Measurements from ENCODE around the gene FKBP11.

FKBP11 gene

GRCh38 chr12:48957141-48958048 lies 32.1 kb upstream of the FKBP11 start, which contains the start of gene ARF3:
ARF3 (minus strand) TSS chr12:48957487; CDS start chr12:48941095, 16,392 bp downstream.
- Histone ChIP-seq H3K27ac (peak within 1 kb of the TSS; percentile 72), H3K4me3 (ENCODE audit: low read depth, low read length) (peak within 1 kb of the TSS; percentile 85), H3K9me3 (ENCODE audit: severe bottlenecking) (no peaks in the 10 kb centered on the region), H3K36me3 (peaks cover 18% of the 10 kb centered on the region), H3K27me3 (ENCODE audit: insufficient read depth, low read depth, severe bottlenecking) (no peaks in the 10 kb centered on the region)
- peak; percentile 96 for DNase-seq
- no peak for TF ChIP-seq CTCF (IDR thresholded peaks at IDR 0.05; ENCODE audit: low read depth, low read length)

DNA sequence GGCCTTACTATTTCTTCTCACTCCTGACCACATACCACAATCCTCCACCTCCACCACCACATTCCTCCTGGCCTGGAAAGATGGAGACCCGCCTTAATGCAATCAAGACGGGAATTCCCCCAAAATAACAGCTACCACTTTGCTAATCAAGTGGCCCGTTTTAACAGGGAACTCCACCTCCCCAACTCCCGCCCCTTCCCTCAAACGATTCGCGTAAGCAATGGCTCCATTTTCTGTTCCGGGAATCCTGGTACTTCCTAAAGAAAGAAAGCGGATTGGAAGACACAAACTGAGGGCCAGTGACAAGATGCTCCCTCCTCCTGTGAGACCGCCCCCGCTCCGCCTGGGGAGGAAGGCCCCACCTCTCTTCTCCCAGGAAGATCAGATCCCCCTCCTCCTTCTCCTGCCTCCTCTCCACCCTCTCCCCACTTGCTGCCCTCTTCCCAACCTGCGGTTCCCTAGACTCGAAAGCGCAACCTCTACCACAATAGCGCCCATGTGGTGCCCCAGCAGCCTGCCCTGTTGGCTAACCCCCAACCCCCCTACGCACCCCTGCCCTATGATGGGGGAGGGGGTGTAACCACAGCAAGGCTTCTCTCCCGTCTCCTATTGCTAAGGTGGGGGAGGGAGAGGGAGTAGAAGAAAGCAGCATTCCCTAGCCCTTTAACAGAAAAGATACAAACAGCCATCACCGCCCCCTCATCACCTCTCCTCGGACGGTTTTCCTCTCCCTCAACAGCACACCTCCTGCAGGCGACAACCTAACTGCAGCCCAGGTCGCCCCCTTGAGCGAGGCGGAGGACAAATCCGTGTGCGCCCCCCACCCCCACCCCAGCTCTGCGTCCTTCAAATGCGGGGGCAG lies 31.2 kb upstream of the FKBP11 start:
- DNase-seq = peak; percentile 93
- peak overlapping the region; percentile 85 for H3K4me3 ChIP-seq (ENCODE audit: low read depth, low read length)
- no peaks in the 10 kb centered on the region for H3K9me3 ChIP-seq (ENCODE audit: severe bottlenecking)
- H3K27me3 ChIP-seq (ENCODE audit: insufficient read depth, low read depth, severe bottlenecking) = no peaks in the 10 kb centered on the region
- no peak for TF ChIP-seq CTCF (IDR thresholded peaks at IDR 0.05; ENCODE audit: low read depth, low read length)
- peaks cover 19% of the 10 kb centered on the region for H3K36me3 ChIP-seq
- peak overlapping the region; percentile 72 for H3K27ac ChIP-seq

DNA sequence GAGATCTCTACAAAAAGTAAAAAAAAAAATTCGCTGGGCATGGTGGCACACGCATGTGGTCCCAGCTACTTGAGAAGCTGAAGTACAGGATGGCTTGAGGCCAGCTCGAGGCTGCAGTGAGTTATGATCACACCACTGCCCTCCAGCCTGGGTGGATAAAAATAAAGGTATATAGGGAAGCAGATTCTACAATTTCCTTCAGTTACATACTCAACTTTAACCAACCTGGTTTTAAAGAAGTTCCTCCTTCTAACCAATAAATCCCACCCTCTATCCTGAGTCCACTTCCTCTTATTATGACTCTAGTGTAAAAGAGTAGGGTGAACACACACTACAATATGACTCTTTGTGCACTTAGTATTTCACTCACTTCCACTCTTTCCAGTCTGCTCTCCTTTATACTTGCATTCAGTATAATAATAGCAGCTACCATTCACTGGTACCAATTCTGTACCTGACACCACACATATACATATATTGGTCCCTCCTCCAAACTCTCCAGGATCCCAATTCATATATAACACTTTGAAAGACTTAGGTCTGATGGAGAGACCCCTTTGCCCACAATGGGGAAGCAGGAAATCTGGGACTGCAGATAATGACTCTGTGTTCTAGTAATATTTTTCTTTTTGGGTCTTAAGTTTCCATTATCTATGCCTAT lies 29.7 kb upstream of the FKBP11 start:
- Histone ChIP-seq H3K27ac (no peak overlapping the region), H3K36me3 (peaks cover 24% of the 10 kb centered on the region), H3K27me3 (ENCODE audit: insufficient read depth, low read depth, severe bottlenecking) (no peaks in the 10 kb centered on the region), H3K4me3 (ENCODE audit: low read depth, low read length) (no peak overlapping the region), H3K9me3 (ENCODE audit: severe bottlenecking) (no peaks in the 10 kb centered on the region)
- TF ChIP-seq CTCF (IDR thresholded peaks at IDR 0.05; ENCODE audit: low read depth, low read length) = no peak
- DNase-seq = no peak

DNA sequence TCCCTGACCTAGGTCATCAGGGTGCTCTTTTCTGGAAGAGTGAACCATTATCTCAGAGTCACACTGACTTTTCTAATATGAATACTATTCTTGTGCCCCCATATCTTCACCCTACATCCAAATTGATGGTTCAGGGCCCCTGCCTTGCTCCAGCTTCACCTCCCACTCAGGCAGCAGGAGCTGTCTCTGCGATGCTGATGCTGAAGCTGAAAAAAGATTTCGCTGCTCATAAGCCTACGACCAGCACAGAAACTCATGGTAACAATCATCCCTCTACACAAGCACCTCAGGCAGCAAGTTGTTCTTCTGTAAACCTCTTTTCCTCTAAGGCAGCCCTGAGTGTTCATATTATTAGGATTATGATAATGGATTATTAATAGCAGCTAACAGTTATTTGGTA lies 28.8 kb upstream of the FKBP11 start:
- no peak overlapping the region for H3K27ac ChIP-seq
- H3K27me3 ChIP-seq (ENCODE audit: insufficient read depth, low read depth, severe bottlenecking) = no peaks in the 10 kb centered on the region
- DNase-seq = no peak
- TF ChIP-seq CTCF (IDR thresholded peaks at IDR 0.05; ENCODE audit: low read depth, low read length) = no peak
- no peak overlapping the region for H3K4me3 ChIP-seq (ENCODE audit: low read depth, low read length)
- H3K9me3 ChIP-seq (ENCODE audit: severe bottlenecking) = no peaks in the 10 kb centered on the region
- peaks cover 27% of the 10 kb centered on the region for H3K36me3 ChIP-seq

- Histone ChIP-seq H3K27me3 (ENCODE audit: insufficient read depth, low read depth, severe bottlenecking) (no peaks in the 10 kb centered on the region), H3K36me3 (peaks cover 27% of the 10 kb centered on the region), H3K9me3 (ENCODE audit: severe bottlenecking) (no peaks in the 10 kb centered on the region), H3K4me3 (ENCODE audit: low read depth, low read length) (no peak overlapping the region), H3K27ac (no peak overlapping the region)
- DNase-seq = no peak
- TF ChIP-seq CTCF (IDR thresholded peaks at IDR 0.05; ENCODE audit: low read depth, low read length) = no peak
Measured at GRCh38 chr12:48952691-48953090, 27.4 kb upstream of the FKBP11 start.

Measured in WERI-Rb-1 (cell line).